Measurements from ENCODE around the gene GCH1.

DNA sequence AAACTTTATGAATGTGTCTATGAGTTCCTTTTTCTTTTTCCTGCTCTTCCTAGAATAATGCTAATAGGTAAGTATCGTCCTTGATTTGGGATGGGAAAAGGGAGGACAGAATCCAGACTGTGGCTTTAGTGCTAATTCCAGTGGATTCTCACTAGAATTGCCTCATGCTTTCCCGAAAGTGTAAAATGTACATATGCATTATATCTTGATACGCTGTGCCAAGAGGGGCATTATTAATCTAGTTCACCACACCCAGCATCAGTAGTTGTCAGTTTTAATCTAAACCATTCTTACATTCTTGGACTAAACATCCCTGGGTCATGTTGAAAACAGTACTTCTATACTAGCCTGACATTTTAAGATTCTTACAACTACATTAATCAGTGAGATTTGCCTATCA, 49.3 kb downstream of the GCH1 start:
- TF ChIP-seq CTCF (IDR thresholded peaks at IDR 0.05) (no peak), POLR2A (IDR thresholded peaks at IDR 0.05) (no peak)
